HCT116 (cell line): ENCODE measurements around the gene COL4A1. TPM values are rescaled to one million over a fixed set of nuclear protein-coding genes. Genes with fewer than 3 reads are reported as not detected.

Experiments used
- ATAC-seq: fragments of 200-7000 bp; cut with Tn5 transposase; 2 replicates; pipeline ENCODE4 v1.9.1; 2020; ENCODE audit warnings: mild to moderate bottlenecking, moderate library complexity
- BruUV-seq: library from RNA; stranded (reverse); fragments of 400-500 nt; replicated peaks from 2 replicates; lab custom pipeline; 2021; lab: Mats Ljungman, UMichigan
- CTCF ChIA-PET: fragments of 300-600 bp; sonication (Branson Sonifier 250); formaldehyde crosslinking; loops from one replicate; lab custom pipeline; 2021; ENCODE audit warnings: antibody characterized with exemption; lab: Charles Lee
- POLR2A ChIA-PET: fragments of 300-600, 350-600 bp; sonication (Branson Sonifier 250); formaldehyde crosslinking; loops from one replicate; lab custom pipeline; 2021; ENCODE audit warnings: antibody characterized with exemption; lab: Charles Lee
- RAD21 ChIA-PET, 2 experiments: fragments of 300-600 bp; sonication (Branson Sonifier 250); formaldehyde crosslinking; loops; one replicate each; lab custom pipeline; 2023; ENCODE audit warnings: low total read pairs in 2 of 2; ENCODE audit not compliant: uncharacterized antibody in 2 of 2, unreplicated experiment in 2 of 2, low non-redundant PET in 1 of 2; lab: Charles Lee
- DNase-seq: peaks from one replicate; pipeline ENCODE4 v3.0.0-alpha.2; 2010; ENCODE audit warnings: low read depth, low spot score
- H2AFZ ChIP-seq: fragments of 200-600 bp; shearing (Covaris generic), sonication (generic); 2 replicates; pipeline ENCODE4 v1.6.1; 2017; ENCODE audit warnings: low read depth, mixed run types, mixed read lengths, antibody characterized with exemption, low read length; ENCODE audit not compliant: poor library complexity, severe bottlenecking
- H3K27ac ChIP-seq: 2 replicates; pipeline ENCODE4 v1.5.1; 2012; ENCODE audit warnings: low read depth, low read length
- H3K27me3 ChIP-seq: fragments of 200-600 bp; sonication (generic); 2 replicates; pipeline ENCODE4 v1.6.1; 2016; ENCODE audit warnings: mixed run types, low read length, mixed read lengths; ENCODE audit not compliant: insufficient read depth
- H3K36me3 ChIP-seq, 2 experiments: fragments of 200-500 bp in 1 of 2; fragments of 200-600 bp in 1 of 2; sonication (Bioruptor generic) in 1 of 2; sonication (generic) in 1 of 2; 2 replicates each; pipeline versions ENCODE4 v1.5.1 to v1.6.1; 2014 to 2016; ENCODE audit warnings: low read length in 2 of 2, inconsistent platforms in 1 of 2, mixed read lengths in 1 of 2, mixed run types in 1 of 2; ENCODE audit not compliant: insufficient read depth in 2 of 2, control insufficient read depth in 1 of 2
- H3K4me1 ChIP-seq, 2 experiments: fragments of 200-600 bp in 1 of 2; sonication (generic) in 1 of 2; 2 replicates each; pipeline versions ENCODE4 v1.5.1 to v1.6.1; 2012 to 2017; ENCODE audit warnings: low read length in 2 of 2, inconsistent platforms in 1 of 2, mild to moderate bottlenecking in 1 of 2, mixed read lengths in 1 of 2, mixed run types in 1 of 2, moderate library complexity in 1 of 2; ENCODE audit not compliant: insufficient read depth in 2 of 2, control insufficient read depth in 1 of 2
- H3K4me2 ChIP-seq: fragments of 200-600 bp; sonication (generic); 2 replicates; pipeline ENCODE4 v1.6.1; 2017; ENCODE audit warnings: mixed run types, low read length, mixed read lengths
- H3K4me3 ChIP-seq, 2 experiments: fragments of 200-600 bp in 1 of 2; sonication (generic) in 1 of 2; replicated peaks in 1 of 2; 2 replicates each; pipeline ENCODE4 v1.5.1; 2011 to 2016; ENCODE audit warnings: low read length in 2 of 2, control low read depth in 1 of 2, low read depth in 1 of 2, mild to moderate bottlenecking in 1 of 2, mixed read lengths in 1 of 2, mixed run types in 1 of 2
- H3K79me2 ChIP-seq: fragments of 200-600 bp; sonication (generic); 2 replicates; pipeline ENCODE4 v1.6.1; 2017; ENCODE audit warnings: mild to moderate bottlenecking, mixed run types, low read length, moderate library complexity, mixed read lengths; ENCODE audit not compliant: insufficient read depth
- H3K9ac ChIP-seq: fragments of 200-600 bp; sonication (generic); 2 replicates; pipeline ENCODE4 v1.6.1; 2016; ENCODE audit warnings: low read length, mixed read lengths
- H3K9me2 ChIP-seq: fragments of 200-600 bp; sonication (generic), shearing (Covaris generic); 2 replicates; pipeline ENCODE4 v1.6.1; 2017; ENCODE audit warnings: mixed run types, mild to moderate bottlenecking, moderate library complexity; ENCODE audit not compliant: insufficient read depth
- H3K9me3 ChIP-seq, 2 experiments: fragments of 200-500 bp in 1 of 2; fragments of 200-600 bp in 1 of 2; sonication (Bioruptor generic) in 1 of 2; sonication (generic) in 1 of 2; 2 replicates each; pipeline ENCODE4 v1.6.1; 2014 to 2017; ENCODE audit warnings: low read length in 2 of 2, mixed read lengths in 2 of 2, inconsistent platforms in 1 of 2, low read depth in 1 of 2, mild to moderate bottlenecking in 1 of 2, mixed run types in 1 of 2, moderate library complexity in 1 of 2; ENCODE audit not compliant: control insufficient read depth in 1 of 2, insufficient read depth in 1 of 2
- H4K20me1 ChIP-seq: fragments of 200-600 bp; sonication (generic), shearing (Covaris generic); 2 replicates; pipeline ENCODE4 v1.6.1; 2017; ENCODE audit warnings: mixed run types, mild to moderate bottlenecking, moderate library complexity; ENCODE audit not compliant: insufficient read depth
- ATF3 ChIP-seq: IDR thresholded peaks from 2 replicates; pipeline ENCODE4 v1.6.1; 2012
- CBX3 ChIP-seq: IDR thresholded peaks from 2 replicates; pipeline ENCODE4 v1.6.1; 2012; ENCODE audit warnings: low read depth
- CEBPB ChIP-seq: IDR thresholded peaks from 2 replicates; pipeline ENCODE4 v1.6.1; 2012; ENCODE audit warnings: low read depth
- CTCF ChIP-seq, 3 experiments: fragments of 200-600 bp in 1 of 3; sonication (generic) in 1 of 3; IDR thresholded peaks in 2 of 3; conservative IDR thresholded peaks in 1 of 3; 2 replicates each; pipeline ENCODE4 v1.5.1; 2012 to 2017; ENCODE audit warnings: low read depth in 2 of 3, low read length in 2 of 3, antibody characterized with exemption in 1 of 3, borderline replicate concordance in 1 of 3, control low read depth in 1 of 3, mild to moderate bottlenecking in 1 of 3, mixed read lengths in 1 of 3, mixed run types in 1 of 3, moderate library complexity in 1 of 3; ENCODE audit not compliant: insufficient read depth in 1 of 3
- EGR1 ChIP-seq: IDR thresholded peaks from 2 replicates; pipeline ENCODE4 v1.6.1; 2012; ENCODE audit warnings: low read depth
- EZH2 ChIP-seq: fragments of 200-600 bp; sonication (generic); IDR thresholded peaks from 2 replicates; pipeline ENCODE4 v1.6.1; 2017; ENCODE audit warnings: antibody characterized with exemption, mixed run types
- EZH2phosphoT487 ChIP-seq: fragments of 200-600 bp; IDR thresholded peaks from 2 replicates; pipeline ENCODE4 v1.6.1; 2018; ENCODE audit warnings: antibody characterized with exemption, borderline replicate concordance
- FOSL1 ChIP-seq: IDR thresholded peaks from 2 replicates; pipeline ENCODE4 v1.6.1; 2012; ENCODE audit warnings: low read depth
- MAX ChIP-seq: IDR thresholded peaks from 2 replicates; pipeline ENCODE4 v1.6.1; 2012
- POLR2AphosphoS5 ChIP-seq: IDR thresholded peaks from 2 replicates; pipeline ENCODE4 v1.6.1; 2011; ENCODE audit warnings: mild to moderate bottlenecking, low read depth, low read length, moderate library complexity
- REST ChIP-seq: IDR thresholded peaks from 2 replicates; pipeline ENCODE4 v1.6.1; 2012; ENCODE audit warnings: low read depth
- SIN3A ChIP-seq: IDR thresholded peaks from 2 replicates; pipeline ENCODE4 v1.6.1; 2012; ENCODE audit warnings: low read depth
- SP1 ChIP-seq: IDR thresholded peaks from 2 replicates; pipeline ENCODE4 v1.6.1; 2012; ENCODE audit warnings: low read depth
- ZFX ChIP-seq: fragments of 450-650 bp; IDR thresholded peaks from 2 replicates; pipeline ENCODE4 v1.6.1; 2017
- ZNF274 ChIP-seq: fragments of 200-500 bp; sonication (Bioruptor generic); IDR thresholded peaks from 2 replicates; pipeline ENCODE4 v1.6.1; 2014; ENCODE audit warnings: mild to moderate bottlenecking, low read depth, low read length, inconsistent platforms
- intact Hi-C: fragments of 100-400 bp; cut with micrococcal nuclease; formaldehyde crosslinking; loops from 2 replicates; pipeline ENCODE4 v1.10.0; 2022
- total RNA-seq: library from RNA; stranded (reverse); gene quantifications from one replicate; pipeline ENCODE4 v1.2.1, GENCODE V29; 2021; ENCODE audit not compliant: unreplicated experiment

Gene COL4A1
- total RNA-seq, 1 experiment from 2014 or later: 0.57 TPM

- no peak for TF ChIP-seq CBX3
- TF ChIP-seq ATF3: no peak
- no peak for TF ChIP-seq EZH2phosphoT487
- no peak for TF ChIP-seq EGR1
- no peak for TF ChIP-seq MAX
- no peak for TF ChIP-seq FOSL1
- TF ChIP-seq EZH2: no peak
- TF ChIP-seq CEBPB: no peak
- TF ChIP-seq, all 23 proteins: peak for 0
These were observed 78.9 kb downstream of the COL4A1 start (continued) for GRCh38 chr13:110227864-110228643.

- H3K4me2 ChIP-seq: no peak overlapping the region
- DNase-seq: no peak
- ChIA-PET POLR2A (no interaction called here), CTCF (no interaction called here), RAD21 (no interaction called here)
- no peaks in the 10 kb centered on the region for H3K9me3 ChIP-seq
- no peaks in the 10 kb centered on the region for H3K4me1 ChIP-seq
- H3K27ac ChIP-seq: no peak overlapping the region
- H3K79me2 ChIP-seq: no peaks in the 10 kb centered on the region
- no peaks in the 10 kb centered on the region for H3K27me3 ChIP-seq
- no peaks in the 10 kb centered on the region for H3K9me2 ChIP-seq
- no peaks in the 10 kb centered on the region for H3K36me3 ChIP-seq
- no peak for ATAC-seq
- H2AFZ ChIP-seq: no peak overlapping the region
- intact Hi-C loops: loop anchor here (10.0 kb wide), 1 partner anchor 337 kb away; the partner anchor contains the start of gene RAB20
- no TSS peak for BruUV-seq
- no peak for TF ChIP-seq ZNF274
- TF ChIP-seq EZH2: no peak
- TF ChIP-seq ZFX: no peak
- no peak for TF ChIP-seq ATF3
- no peak for TF ChIP-seq MAX
- TF ChIP-seq POLR2AphosphoS5: no peak
- TF ChIP-seq CTCF (IDR thresholded peaks at IDR 0.05 in 2 of 3, conservative IDR thresholded peaks at IDR 0.05 in 1 of 3; ENCODE audit: borderline replicate concordance in 1 of 3, insufficient read depth in 1 of 3, low read depth in 2 of 3, low read length in 2 of 3): no peak
- TF ChIP-seq EGR1: no peak
- TF ChIP-seq REST: no peak
- no peak for TF ChIP-seq SP1
- TF ChIP-seq SIN3A: no peak
- no peak overlapping the region for H3K4me3 ChIP-seq
- no peak overlapping the region for H3K9ac ChIP-seq
- no peaks in the 10 kb centered on the region for H4K20me1 ChIP-seq
These were observed 79.5 kb downstream of the COL4A1 start for GRCh38 chr13:110227416-110227815.
